Mesothelial cell of epicardium (in vitro differentiated cells): ENCODE measurements around the gene PFDN4. TPM values are rescaled to one million over a fixed set of nuclear protein-coding genes. Genes with fewer than 3 reads are reported as not detected.

Experiments used
- DNase-seq, 2 experiments: peaks; one replicate each; pipeline ENCODE4 v3.0.0; 2021; ENCODE audit warnings: low spot score in 2 of 2; ENCODE audit not compliant: unreplicated experiment in 2 of 2
- H3K27ac Mint-ChIP-seq: 2 replicates; pipeline ENCODE4 v1.8.0; 2021; ENCODE audit warnings: mixed read lengths
- H3K27me3 Mint-ChIP-seq: 2 replicates; pipeline ENCODE4 v1.8.0; 2021; ENCODE audit warnings: low read depth, mixed read lengths
- H3K36me3 Mint-ChIP-seq: 2 replicates; pipeline ENCODE4 v1.8.0; 2021; ENCODE audit warnings: mixed read lengths
- H3K4me1 Mint-ChIP-seq: 2 replicates; pipeline ENCODE4 v1.8.0; 2021; ENCODE audit warnings: mixed read lengths
- H3K4me3 Mint-ChIP-seq: 2 replicates; pipeline ENCODE4 v1.8.0; 2021; ENCODE audit warnings: mild to moderate bottlenecking, moderate library complexity, mixed read lengths
- H3K9me3 Mint-ChIP-seq: 2 replicates; pipeline ENCODE4 v1.8.0; 2021; ENCODE audit warnings: mixed read lengths
- total RNA-seq: library from RNA; stranded (reverse); gene quantifications from 3 replicates; pipeline ENCODE4 v1.2.1, GENCODE V29; 2021
- TF ChIP-seq, protein P1 (sequence below): fragments of 200-600 bp; sonication (generic); IDR thresholded peaks from one replicate; pipeline ENCODE4 v1.5.0; 2021; ENCODE audit warnings: antibody characterized with exemption; ENCODE audit not compliant: unreplicated experiment

Gene PFDN4
- total RNA-seq, 1 donor from 2014 or later = 26.0 TPM

DNA sequence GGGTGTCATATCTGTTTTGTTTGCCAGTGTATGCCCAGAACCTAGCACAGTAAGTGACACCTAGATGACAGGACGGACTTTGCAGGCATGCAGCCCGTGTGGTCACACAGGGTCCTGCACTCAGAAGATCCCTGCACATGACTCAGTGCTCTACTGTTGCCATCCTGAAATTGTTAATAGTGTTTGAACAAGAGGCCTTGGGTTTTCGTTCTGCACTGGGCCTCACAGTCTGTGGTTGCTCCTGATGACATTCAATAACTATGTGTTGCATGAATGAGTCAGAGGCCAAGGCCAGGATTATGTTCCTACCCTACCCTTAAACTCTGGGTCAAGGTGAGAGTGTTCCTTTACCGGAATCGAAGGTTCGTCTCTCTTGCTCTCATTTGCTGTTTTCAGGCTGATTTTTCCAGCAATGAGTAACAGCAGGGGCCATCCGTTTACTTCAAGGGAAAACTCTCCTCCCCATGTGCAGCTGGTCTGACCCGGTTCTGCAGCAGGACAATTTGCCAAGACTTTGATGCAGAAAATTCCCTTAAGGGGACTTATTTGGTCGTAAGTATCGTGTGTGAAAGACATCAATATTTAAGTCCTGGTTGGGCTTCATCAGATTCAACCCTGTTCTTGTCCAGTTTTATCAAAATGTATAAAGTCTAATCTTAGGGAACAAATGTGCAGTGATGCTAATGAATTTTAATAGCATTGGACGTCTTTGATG lies 13.0 kb upstream of the PFDN4 start:
- Mint-ChIP-seq H3K4me3 (no peak overlapping the region), H3K4me1 (peaks cover 15% of the 10 kb centered on the region), H3K27ac (no peak overlapping the region), H3K36me3 (no peaks in the 10 kb centered on the region), H3K27me3 (no peaks in the 10 kb centered on the region), H3K9me3 (no peaks in the 10 kb centered on the region)
- DNase-seq = no peak
- TF ChIP-seq, protein P1, sequence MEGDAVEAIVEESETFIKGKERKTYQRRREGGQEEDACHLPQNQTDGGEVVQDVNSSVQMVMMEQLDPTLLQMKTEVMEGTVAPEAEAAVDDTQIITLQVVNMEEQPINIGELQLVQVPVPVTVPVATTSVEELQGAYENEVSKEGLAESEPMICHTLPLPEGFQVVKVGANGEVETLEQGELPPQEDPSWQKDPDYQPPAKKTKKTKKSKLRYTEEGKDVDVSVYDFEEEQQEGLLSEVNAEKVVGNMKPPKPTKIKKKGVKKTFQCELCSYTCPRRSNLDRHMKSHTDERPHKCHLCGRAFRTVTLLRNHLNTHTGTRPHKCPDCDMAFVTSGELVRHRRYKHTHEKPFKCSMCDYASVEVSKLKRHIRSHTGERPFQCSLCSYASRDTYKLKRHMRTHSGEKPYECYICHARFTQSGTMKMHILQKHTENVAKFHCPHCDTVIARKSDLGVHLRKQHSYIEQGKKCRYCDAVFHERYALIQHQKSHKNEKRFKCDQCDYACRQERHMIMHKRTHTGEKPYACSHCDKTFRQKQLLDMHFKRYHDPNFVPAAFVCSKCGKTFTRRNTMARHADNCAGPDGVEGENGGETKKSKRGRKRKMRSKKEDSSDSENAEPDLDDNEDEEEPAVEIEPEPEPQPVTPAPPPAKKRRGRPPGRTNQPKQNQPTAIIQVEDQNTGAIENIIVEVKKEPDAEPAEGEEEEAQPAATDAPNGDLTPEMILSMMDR = no peak

DNA sequence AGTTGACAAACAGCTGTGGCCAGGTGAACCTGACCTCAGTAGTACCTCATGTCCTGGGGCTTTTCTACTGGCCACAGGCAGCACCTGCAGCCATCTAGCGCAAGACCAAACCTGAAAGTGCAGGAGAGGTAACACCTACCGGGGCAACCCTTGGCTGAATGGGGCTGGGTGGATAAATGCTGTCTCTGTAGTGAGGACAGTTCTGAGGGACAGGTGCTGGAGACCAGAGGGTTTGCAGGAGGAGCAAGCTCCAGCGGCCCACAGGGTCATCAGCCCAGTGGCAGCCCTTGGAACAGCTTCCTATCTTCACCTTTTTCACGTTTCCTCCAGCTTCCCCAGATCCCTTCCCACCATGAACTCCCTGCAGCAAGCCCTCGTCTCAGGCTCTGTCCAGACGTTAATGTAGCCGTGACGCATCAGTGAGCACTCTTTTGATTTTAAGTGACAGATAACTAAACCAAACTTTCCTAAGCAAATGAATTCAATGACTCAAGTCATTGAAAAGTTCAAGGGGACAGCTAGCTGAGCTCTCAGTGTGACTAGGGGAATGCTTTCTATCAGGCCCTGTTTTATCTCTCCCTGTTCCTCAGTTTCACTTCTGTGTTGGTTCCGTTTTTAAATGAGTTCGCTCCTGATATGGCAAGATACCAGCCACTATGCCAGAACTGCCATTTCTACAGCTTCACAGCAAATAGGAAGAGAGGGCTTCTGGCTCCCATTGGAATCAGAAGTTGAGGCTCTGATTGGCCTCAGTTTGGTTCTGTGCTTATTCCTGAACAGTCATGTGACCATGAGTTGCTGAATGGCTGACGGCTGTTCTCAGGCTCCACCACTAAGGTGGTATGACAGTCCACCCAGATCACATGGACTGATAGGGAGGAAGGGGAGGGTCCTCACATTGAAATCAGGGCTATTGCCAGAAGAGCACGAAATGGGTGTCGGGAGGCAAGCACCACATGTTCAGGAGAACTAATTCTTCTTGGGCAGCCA lies 12.1 kb upstream of the PFDN4 start:
- H3K9me3 Mint-ChIP-seq = no peaks in the 10 kb centered on the region
- H3K4me3 Mint-ChIP-seq = no peak overlapping the region
- H3K36me3 Mint-ChIP-seq = no peaks in the 10 kb centered on the region
- TF ChIP-seq, protein P1 = no peak
- DNase-seq = no peak
- peaks cover 12% of the 10 kb centered on the region for H3K4me1 Mint-ChIP-seq
- no peaks in the 10 kb centered on the region for H3K27me3 Mint-ChIP-seq
- H3K27ac Mint-ChIP-seq = no peak overlapping the region

DNA sequence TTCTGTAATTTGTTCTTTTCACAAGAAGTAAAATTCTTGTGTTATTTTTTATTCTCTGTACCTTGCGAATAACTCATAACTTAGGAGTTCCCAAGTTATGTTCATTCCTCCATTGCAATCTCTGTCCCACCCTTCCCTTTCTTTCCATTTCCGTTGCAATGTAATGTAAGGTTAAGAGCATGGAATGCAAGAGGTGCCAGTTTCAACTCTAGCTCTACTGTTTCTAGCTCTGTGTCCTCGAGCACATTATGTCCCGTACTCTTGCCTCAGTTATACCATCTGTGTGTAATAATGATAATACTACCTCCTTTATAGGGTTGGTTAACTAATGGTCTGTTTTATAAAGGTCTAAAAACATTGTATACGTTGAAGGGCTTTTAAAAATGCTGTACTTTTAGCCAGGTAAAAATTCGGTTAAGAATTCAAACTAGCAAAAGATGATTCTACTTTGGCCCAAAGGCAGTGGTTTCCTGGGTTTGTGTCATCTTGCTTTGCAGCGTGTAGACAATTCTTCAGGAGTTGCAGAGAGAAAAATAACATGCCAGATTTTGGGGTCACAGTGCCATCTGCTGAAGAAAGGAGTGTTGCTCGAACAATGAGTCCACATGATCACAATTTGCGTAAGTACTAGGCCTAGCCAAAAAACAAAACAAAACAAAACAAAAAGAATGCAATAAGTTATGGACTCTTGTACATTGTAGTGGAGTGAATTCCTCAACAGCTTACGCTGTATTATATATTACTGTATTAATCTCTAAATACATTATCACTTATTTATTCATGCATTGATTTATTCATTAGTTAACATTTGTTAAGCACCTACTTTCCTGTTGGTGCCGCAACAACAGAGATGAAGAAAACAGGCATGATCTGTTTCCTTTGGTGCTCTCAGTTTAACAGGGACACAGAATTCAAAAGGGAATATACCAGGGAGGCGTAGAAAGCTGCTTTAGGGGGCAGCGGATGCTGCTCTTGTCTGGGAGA lies 10.0 kb upstream of the PFDN4 start:
- H3K27me3 Mint-ChIP-seq = no peaks in the 10 kb centered on the region
- no peak for DNase-seq
- no peak overlapping the region for H3K27ac Mint-ChIP-seq
- H3K9me3 Mint-ChIP-seq = no peaks in the 10 kb centered on the region
- no peaks in the 10 kb centered on the region for H3K36me3 Mint-ChIP-seq
- no peak overlapping the region for H3K4me3 Mint-ChIP-seq
- peaks cover 18% of the 10 kb centered on the region for H3K4me1 Mint-ChIP-seq
- TF ChIP-seq, protein P1 = no peak

DNA sequence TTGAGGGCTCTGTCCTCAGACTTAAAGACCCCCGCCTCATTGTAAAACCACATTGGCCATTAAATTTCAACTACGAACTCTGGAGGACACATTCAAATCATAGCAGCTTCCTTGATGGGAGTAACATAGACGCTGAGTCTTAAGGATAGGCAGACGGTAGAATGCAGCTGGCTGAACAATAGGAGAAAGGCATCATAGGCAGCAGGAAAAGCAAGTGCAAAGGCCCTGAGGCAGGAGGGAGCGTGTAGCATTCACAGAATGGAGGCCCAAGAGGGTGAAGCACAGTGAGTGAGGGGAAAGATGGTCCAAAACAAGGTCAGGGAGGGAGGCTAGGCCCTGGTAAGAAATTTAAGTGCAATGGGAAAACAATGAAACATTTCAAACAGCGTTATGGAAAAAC lies 8.6 kb upstream of the PFDN4 start:
- no peak overlapping the region for H3K4me3 Mint-ChIP-seq
- TF ChIP-seq, protein P1 = no peak
- no peaks in the 10 kb centered on the region for H3K27me3 Mint-ChIP-seq
- no peaks in the 10 kb centered on the region for H3K36me3 Mint-ChIP-seq
- H3K9me3 Mint-ChIP-seq = no peaks in the 10 kb centered on the region
- no peak overlapping the region for H3K27ac Mint-ChIP-seq
- no peak for DNase-seq
- peaks cover 18% of the 10 kb centered on the region for H3K4me1 Mint-ChIP-seq

DNA sequence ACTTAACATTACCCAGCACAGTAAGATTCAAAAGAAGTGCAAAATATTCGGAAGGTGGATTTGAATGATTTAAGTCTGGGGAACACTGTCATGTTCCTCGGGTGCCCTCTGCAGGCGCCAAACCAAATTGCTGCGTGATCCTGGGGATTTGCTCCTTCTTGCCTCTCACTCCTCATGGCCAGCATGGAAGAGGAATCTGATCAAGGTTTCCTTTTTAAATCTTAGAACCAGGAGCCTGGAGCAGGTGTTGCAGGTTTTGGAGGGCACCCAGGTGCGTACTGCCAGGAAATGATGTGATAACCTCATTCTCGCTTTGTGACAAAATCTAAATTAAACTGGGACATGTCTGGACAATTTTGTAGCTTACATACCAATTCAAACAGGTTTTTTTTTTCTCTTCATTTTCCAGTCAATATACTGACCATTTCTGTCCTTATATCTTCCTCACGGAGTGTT lies 8.1 kb upstream of the PFDN4 start:
- Mint-ChIP-seq H3K9me3 (no peaks in the 10 kb centered on the region), H3K27ac (no peak overlapping the region), H3K4me3 (no peak overlapping the region), H3K4me1 (peaks cover 17% of the 10 kb centered on the region), H3K36me3 (no peaks in the 10 kb centered on the region), H3K27me3 (no peaks in the 10 kb centered on the region)
- TF ChIP-seq, protein P1 = peak; percentile 78
- peak; percentile 49 to 84 for DNase-seq
